ENCODE data around the gene SEPTIN5.

GRCh38 chr22:19713650-19714311 is 522 bp upstream of the SEPTIN5 start:
- TF ChIP-seq CTCF (conservative IDR thresholded peaks at IDR 0.05; ENCODE audit: low read length) (no peak), EZH2phosphoT487 (IDR thresholded peaks at IDR 0.05; ENCODE audit: borderline replicate concordance) (no peak)
